H1 (cell line): ENCODE results near the gene GRIA2. TPM values are rescaled to one million over a fixed set of nuclear protein-coding genes. Genes with fewer than 3 reads are reported as not detected.

ENCODE experiments used
- CTCF ChIA-PET: fragments of 300-600 bp; sonication (Branson Sonifier 250); formaldehyde crosslinking; loops from one replicate; lab custom pipeline; 2021; ENCODE audit not compliant: partially characterized antibody; lab: Charles Lee
- POLR2A ChIA-PET: fragments of 300-600 bp; sonication (Branson Sonifier 250); formaldehyde crosslinking; loops from one replicate; lab custom pipeline; 2021; ENCODE audit warnings: inconsistent platforms; ENCODE audit not compliant: partially characterized antibody; lab: Charles Lee
- DNase-seq, 2 experiments: peaks; one replicate each; pipeline versions ENCODE4 v3.0.0 to v3.0.0-alpha.2; 2010 to 2022; ENCODE audit warnings: low spot score in 2 of 2, low read depth in 1 of 2, mixed read lengths in 1 of 2
- FAIRE-seq: peaks from 2 replicates; lab custom pipeline; 2011; peaks lifted over from hg19 to GRCh38; lab: Jason Lieb, UNC
- H2AFZ ChIP-seq: 2 replicates; pipeline ENCODE4 v1.8.1; 2012; ENCODE audit warnings: low read length, inconsistent platforms
- H2AK5ac ChIP-seq: 2 replicates; pipeline ENCODE4 v1.6.1; 2013; ENCODE audit warnings: low read depth, low read length
- H2BK120ac ChIP-seq: replicated peaks from 2 replicates; pipeline ENCODE3; 2013; ENCODE audit warnings: low read depth, low read length, inconsistent platforms
- H2BK12ac ChIP-seq: 2 replicates; pipeline ENCODE4 v1.6.1; 2013; ENCODE audit warnings: low read depth, low read length
- H2BK15ac ChIP-seq: 2 replicates; pipeline ENCODE4 v1.6.1; 2013; ENCODE audit warnings: low read length
- H2BK20ac ChIP-seq: 2 replicates; pipeline ENCODE4 v1.6.1; 2013; ENCODE audit warnings: low read length
- H2BK5ac ChIP-seq: 2 replicates; pipeline ENCODE4 v1.6.1; 2013; ENCODE audit warnings: low read depth, low read length
- H3K14ac ChIP-seq: 2 replicates; pipeline ENCODE4 v1.6.1; 2013; ENCODE audit warnings: inconsistent platforms; ENCODE audit not compliant: insufficient read length
- H3K18ac ChIP-seq: 2 replicates; pipeline ENCODE4 v1.6.1; 2013; ENCODE audit warnings: low read length; ENCODE audit errors: extremely low read depth
- H3K23ac ChIP-seq: 2 replicates; pipeline ENCODE4 v1.6.1; 2013; ENCODE audit warnings: inconsistent platforms; ENCODE audit not compliant: insufficient read length
- H3K23me2 ChIP-seq: 2 replicates; pipeline ENCODE4 v1.6.1; 2013; ENCODE audit warnings: low read depth, low read length
- H3K27ac ChIP-seq: 2 replicates; pipeline ENCODE4 v1.6.1; 2011; ENCODE audit warnings: low read depth, low read length, inconsistent platforms
- H3K27me3 ChIP-seq, 4 experiments: replicated peaks in 1 of 4; 1 replicate in 1 of 4; 2 replicates in 3 of 4; pipeline versions ENCODE4 v1.6.1 to v1.8.1; 2011 to 2013; ENCODE audit warnings: low read length in 3 of 4, mild to moderate bottlenecking in 3 of 4, inconsistent platforms in 2 of 4, mixed read lengths in 2 of 4, moderate library complexity in 1 of 4; ENCODE audit not compliant: control insufficient read depth in 3 of 4, insufficient read depth in 3 of 4; ENCODE audit errors: extremely low read depth in 1 of 4
- H3K36me3 ChIP-seq, 4 experiments: 2 replicates each; pipeline versions ENCODE4 v1.6.1 to v1.8.1; 2011 to 2013; ENCODE audit warnings: mild to moderate bottlenecking in 4 of 4, low read length in 3 of 4, moderate library complexity in 2 of 4, control low read depth in 1 of 4, inconsistent platforms in 1 of 4; ENCODE audit not compliant: insufficient read depth in 4 of 4, control insufficient read depth in 2 of 4
- H3K4ac ChIP-seq: replicated peaks from 2 replicates; pipeline ENCODE3; 2013; ENCODE audit warnings: low read length, low read depth, mixed read lengths, inconsistent platforms; ENCODE audit not compliant: insufficient read length
- H3K4me1 ChIP-seq, 4 experiments: replicated peaks in 1 of 4; 1 replicate in 1 of 4; 2 replicates in 3 of 4; pipeline versions ENCODE4 v1.6.1 to v1.8.1; 2011 to 2013; ENCODE audit warnings: low read length in 3 of 4, inconsistent platforms in 2 of 4, mixed read lengths in 1 of 4; ENCODE audit not compliant: insufficient read depth in 4 of 4, control insufficient read depth in 3 of 4
- H3K4me2 ChIP-seq, 2 experiments: 2 replicates each; pipeline versions ENCODE4 v1.6.1 to v1.8.1; 2011 to 2013; ENCODE audit warnings: low read depth in 2 of 2, low read length in 2 of 2, control low read depth in 1 of 2, inconsistent platforms in 1 of 2, mild to moderate bottlenecking in 1 of 2; ENCODE audit not compliant: insufficient read depth in 1 of 2
- H3K4me3 ChIP-seq, 4 experiments: fragments of 200-600, 300-600 bp in 1 of 4; sonication (generic), shearing (Covaris generic), sonication (Bioruptor Twin) in 1 of 4; 2 replicates each; pipeline versions ENCODE4 v1.5.1 to v1.8.1; 2011 to 2016; ENCODE audit warnings: low read length in 4 of 4, low read depth in 3 of 4, control low read depth in 2 of 4, inconsistent platforms in 2 of 4, mild to moderate bottlenecking in 2 of 4, mixed read lengths in 1 of 4, moderate library complexity in 1 of 4; ENCODE audit not compliant: insufficient read depth in 2 of 4; ENCODE audit errors: extremely low read depth in 1 of 4
- H3K56ac ChIP-seq: replicated peaks from 2 replicates; pipeline ENCODE3; 2013; ENCODE audit warnings: low read depth, mild to moderate bottlenecking, mixed read lengths, low read length, inconsistent platforms; ENCODE audit not compliant: insufficient read length
- H3K79me1 ChIP-seq: 2 replicates; pipeline ENCODE4 v1.6.1; 2013; ENCODE audit warnings: low read depth, low read length, control low read depth
- H3K79me2 ChIP-seq, 2 experiments: 2 replicates each; pipeline versions ENCODE4 v1.6.1 to v1.8.1; 2012 to 2013; ENCODE audit warnings: low read length in 2 of 2, mild to moderate bottlenecking in 2 of 2, inconsistent platforms in 1 of 2; ENCODE audit not compliant: insufficient read depth in 2 of 2, control insufficient read depth in 1 of 2
- H3K9ac ChIP-seq, 4 experiments: replicated peaks in 1 of 4; 1 replicate in 1 of 4; 2 replicates in 3 of 4; pipeline versions ENCODE4 v1.6.1 to v1.8.1; 2011 to 2013; ENCODE audit warnings: low read depth in 3 of 4, low read length in 3 of 4, control low read depth in 2 of 4, mild to moderate bottlenecking in 2 of 4, moderate library complexity in 2 of 4, inconsistent platforms in 1 of 4; ENCODE audit errors: extremely low read depth in 1 of 4
- H3K9me3 ChIP-seq, 2 experiments: 2 replicates each; pipeline versions ENCODE4 v1.6.1 to v1.8.1; 2012 to 2013; ENCODE audit warnings: mild to moderate bottlenecking in 2 of 2, moderate library complexity in 2 of 2, control low read depth in 1 of 2, inconsistent platforms in 1 of 2, low read depth in 1 of 2, low read length in 1 of 2, mixed read lengths in 1 of 2; ENCODE audit not compliant: insufficient read depth in 2 of 2
- H4K20me1 ChIP-seq, 2 experiments: replicated peaks in 1 of 2; 2 replicates each; pipeline versions ENCODE3 to v1.8.1; 2011 to 2013; ENCODE audit warnings: inconsistent platforms in 2 of 2, low read length in 2 of 2, mild to moderate bottlenecking in 1 of 2; ENCODE audit not compliant: insufficient read depth in 2 of 2, control insufficient read depth in 1 of 2
- H4K5ac ChIP-seq: 2 replicates; pipeline ENCODE4 v1.6.1; 2013; ENCODE audit warnings: low read length, low read depth, mixed read lengths, inconsistent platforms; ENCODE audit not compliant: insufficient read length
- H4K8ac ChIP-seq: 2 replicates; pipeline ENCODE4 v1.8.0; 2013; ENCODE audit warnings: mild to moderate bottlenecking, moderate library complexity, low read length, inconsistent platforms; ENCODE audit not compliant: insufficient read depth; ENCODE audit errors: extremely low read depth
- H4K91ac ChIP-seq: replicated peaks from 2 replicates; pipeline ENCODE3; 2013; ENCODE audit warnings: low read length, mixed read lengths, inconsistent platforms; ENCODE audit not compliant: insufficient read length
- CTCF ChIP-seq, 3 experiments: IDR thresholded peaks; 1 replicate in 2 of 3; 2 replicates in 1 of 3; pipeline versions ENCODE4 v1.5.1 to v1.6.1; 2011; ENCODE audit warnings: low read length in 3 of 3, mild to moderate bottlenecking in 3 of 3, inconsistent platforms in 2 of 3, low read depth in 1 of 3, moderate library complexity in 1 of 3; ENCODE audit not compliant: insufficient read depth in 1 of 3; ENCODE audit errors: control extremely low read depth in 1 of 3
- KDM4A ChIP-seq: IDR thresholded peaks from one replicate; pipeline ENCODE4 v1.7.1; 2012; ENCODE audit warnings: low read depth, mild to moderate bottlenecking, moderate library complexity, low read length, inconsistent platforms; ENCODE audit not compliant: severe bottlenecking
- WGBS, 2 experiments: shearing (Covaris generic) in 1 of 2; methylation state at CpG; one replicate each; pipeline versions ENCODE4 v1.1.6 to v1.1.7; 2013 to 2015; ENCODE audit warnings: low lambda C conversion rate in 2 of 2, mixed read lengths in 2 of 2, inconsistent platforms in 1 of 2, low coverage in 1 of 2, missing lambda C conversion rate in 1 of 2; ENCODE audit not compliant: insufficient replicate concordance in 2 of 2, insufficient coverage in 1 of 2, insufficient read length in 1 of 2; ENCODE audit errors: extremely low coverage in 1 of 2, missing lambda C conversion rate in 1 of 2; 5-methylcytosine and 5-hydroxymethylcytosine counted together
- polyA plus RNA-seq, 7 experiments: library from polyadenylated mRNA; depleted of rRNA in 3 of 7; stranded (reverse) in 5 of 7; unstranded in 2 of 7; fragments of >200 nt in 5 of 7; fragments of 200-250 nt in 2 of 7; gene quantifications; 1 replicate in 5 of 7; 2 replicates in 1 of 7; 4 replicates in 1 of 7; pipeline versions ENCODE4 v1.2.1 to v1.2.3, GENCODE V29; 2011 to 2013; ENCODE audit warnings: missing spikeins in 2 of 7, mixed read lengths in 2 of 7
- total RNA-seq: library from RNA; stranded (reverse); fragmentation: NEBNext Ultra II Directional; extraction: Animal tissue kit (Norgen Biotek cat#: 25700); gene quantifications from 2 replicates; pipeline ENCODE4 v1.2.1, GENCODE V29; 2021

The GRIA2 gene
- total and polyA plus RNA-seq, 2 of the 8 experiments (the other 6 are each of a cell fraction or from before 2014, with no cell fraction given), result not detected

DNA sequence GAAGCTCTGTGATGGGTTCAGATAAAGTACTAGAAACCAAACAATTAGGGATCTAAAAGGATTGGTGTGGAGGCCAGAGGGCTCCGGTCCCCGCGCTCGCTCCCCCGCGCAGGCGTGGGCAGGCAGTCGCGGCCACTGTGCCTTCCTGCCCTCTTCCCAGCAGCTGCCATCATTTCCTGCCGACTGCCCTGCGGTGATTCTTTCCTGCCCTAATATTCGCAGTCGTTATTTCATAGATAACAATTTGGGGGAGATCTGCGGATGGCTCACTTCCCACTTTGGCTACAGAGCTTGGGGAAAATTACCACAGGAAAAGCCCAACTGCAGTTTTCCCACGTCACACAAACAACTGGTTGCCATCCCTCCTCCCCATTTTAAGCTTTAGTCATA lies 2.2 kb downstream of the GRIA2 start:
- no peak overlapping the region for H2BK120ac ChIP-seq
- peaks cover 16% of the 10 kb centered on the region; the same call in 1 of the 2 replicates for H3K23me2 ChIP-seq
- no peak overlapping the region for H2BK20ac ChIP-seq
- H3K14ac ChIP-seq, result no peak overlapping the region
- peak overlapping the region; percentile 91 to 96 for H3K4me2 ChIP-seq
- H2BK15ac ChIP-seq, result no peak overlapping the region
- no peaks in the 10 kb centered on the region for H3K9me3 ChIP-seq
- 5% methylated on average over 15 of the region's 15 CpGs; no CpG with 5 or more reads in 1 of the 2 experiments for WGBS, 2 experiments
- H3K4me3 ChIP-seq, result peak overlapping the region; percentile 55 to 81 (median 80)
- H3K79me1 ChIP-seq, result no peaks in the 10 kb centered on the region
- H3K79me2 ChIP-seq, result no peaks in the 10 kb centered on the region
- no peak overlapping the region for H2BK12ac ChIP-seq
- no peak overlapping the region for H3K23ac ChIP-seq
- H3K4me1 ChIP-seq, result peaks cover 0 to 9% (median 3%) of the 10 kb centered on the region in 4 experiments; a peak in 1 of 7 replicates
- no peak overlapping the region for H2AK5ac ChIP-seq
- no peak overlapping the region for H3K4ac ChIP-seq
- no peak overlapping the region for H3K27ac ChIP-seq
- H4K91ac ChIP-seq, result no peak overlapping the region
- H3K9ac ChIP-seq, result peak overlapping the region in 2 of 4 experiments; percentile 31 to 50; a peak in 4 of 7 replicates
- FAIRE-seq (no peak), DNase-seq (no peak)
- H3K27me3 ChIP-seq, result peaks cover 22 to 48% (median 40%) of the 10 kb centered on the region in 4 experiments
- peak overlapping the region; percentile 66 for H2AFZ ChIP-seq
- H4K20me1 ChIP-seq, result peaks cover 2 to 4% of the 10 kb centered on the region in 2 experiments
- H4K8ac ChIP-seq, result no peak overlapping the region
- H3K18ac ChIP-seq, result no peak overlapping the region
- ChIA-PET POLR2A (no interaction called here), CTCF (interaction anchor here (0.5 to 1.5 kb wide), 6 partner anchors 19 to 265 kb away, joined by 3 to 5 read pairs (median 3); no protein-coding TSS in a partner anchor)
- H4K5ac ChIP-seq, result no peak overlapping the region
- no peak overlapping the region for H3K56ac ChIP-seq
- TF ChIP-seq KDM4A (peak; percentile 52), CTCF (IDR thresholded peaks at IDR 0.05; ENCODE audit: control extremely low read depth in 1 of 3, insufficient read depth in 1 of 3, low read depth in 1 of 3, low read length in 3 of 3) (no peak)
- H3K36me3 ChIP-seq, result no peaks in the 10 kb centered on the region
- H2BK5ac ChIP-seq, result no peak overlapping the region
